T-cell (primary cell): ENCODE data around the gene CYFIP1. TPM values are rescaled to one million over a fixed set of nuclear protein-coding genes. Genes with fewer than 3 reads are reported as not detected.

ENCODE experiments used
- ATAC-seq, 4 experiments: fragments of 200-7000 bp in 3 of 4; fragments of 150-1000 bp in 1 of 4; cut with Tn5 transposase; replicated peaks in 1 of 4; 1 replicate in 3 of 4; 2 replicates in 1 of 4; pipeline ENCODE4 v1.10.0; 2021; ENCODE audit warnings: moderate library complexity in 3 of 4, mild to moderate bottlenecking in 2 of 4, moderate number of reproducible peaks in 1 of 4
- CTCF ChIA-PET, 2 donors: fragments of 300-600 bp; sonication (Branson Sonifier 250); formaldehyde crosslinking; loops; one replicate each; lab custom pipeline; 2022; ENCODE audit warnings: antibody characterized with exemption in 2 of 2; lab: Charles Lee
- POLR2A ChIA-PET, 2 donors: fragments of 300-600 bp; sonication (Branson Sonifier 250); formaldehyde crosslinking; loops; one replicate each; lab custom pipeline; 2022; ENCODE audit warnings: antibody characterized with exemption in 2 of 2; lab: Charles Lee
- DNase-seq, 35 experiments: peaks; one replicate each; pipeline versions ENCODE4 v3.0.0 to v3.0.0-alpha.2; 2013 to 2023
- H3K27ac ChIP-seq: one replicate; pipeline ENCODE4 v1.5.1; 2013; ENCODE audit warnings: low read length
- H3K27me3 ChIP-seq, 2 experiments: replicated peaks in 1 of 2; 1 replicate in 1 of 2; 2 replicates in 1 of 2; pipeline versions ENCODE4 v1.6.1 to v1.7.0; 2013; ENCODE audit warnings: low read length in 1 of 2, mixed read lengths in 1 of 2; ENCODE audit not compliant: control insufficient read depth in 2 of 2, insufficient read depth in 2 of 2; ENCODE audit errors: extremely low read depth in 1 of 2
- H3K36me3 ChIP-seq, 2 donors: 1 replicate in 1 of 2; 2 replicates in 1 of 2; pipeline versions ENCODE4 v1.6.1 to v1.7.0; 2013; ENCODE audit warnings: low read length in 1 of 2; ENCODE audit not compliant: control insufficient read depth in 2 of 2, insufficient read depth in 1 of 2; ENCODE audit errors: extremely low read depth in 1 of 2
- H3K4me1 ChIP-seq, 2 experiments: 1 replicate in 1 of 2; 2 replicates in 1 of 2; pipeline versions ENCODE4 v1.6.1 to v1.7.0; 2013; ENCODE audit warnings: low read length in 2 of 2, mixed read lengths in 1 of 2; ENCODE audit not compliant: insufficient read depth in 2 of 2, control insufficient read depth in 1 of 2; ENCODE audit errors: extremely low read depth in 1 of 2
- H3K4me3 ChIP-seq, 2 donors: 1 replicate in 1 of 2; 2 replicates in 1 of 2; pipeline versions ENCODE4 v1.5.1 to v1.7.0; 2013; ENCODE audit warnings: mild to moderate bottlenecking in 2 of 2, low read length in 1 of 2, moderate library complexity in 1 of 2; ENCODE audit not compliant: control insufficient read depth in 1 of 2; ENCODE audit errors: extremely low read depth in 1 of 2
- H3K9me3 ChIP-seq: 2 replicates; pipeline ENCODE4 v1.7.0; 2013
- H3K27ac Mint-ChIP-seq, 2 donors: one replicate each; pipeline ENCODE4 v1.8.0; 2020 to 2021; ENCODE audit warnings: mild to moderate bottlenecking in 2 of 2, mixed read lengths in 2 of 2
- H3K27me3 Mint-ChIP-seq, 2 donors: one replicate each; pipeline ENCODE4 v1.8.0; 2021 to 2022; ENCODE audit warnings: mixed read lengths in 2 of 2
- H3K36me3 Mint-ChIP-seq: one replicate; pipeline ENCODE4 v1.8.0; 2021; ENCODE audit warnings: mixed read lengths
- H3K4me1 Mint-ChIP-seq, 3 donors: one replicate each; pipeline ENCODE4 v1.8.0; 2020 to 2022; ENCODE audit warnings: mixed read lengths in 3 of 3, mild to moderate bottlenecking in 1 of 3
- H3K4me3 Mint-ChIP-seq, 3 donors: one replicate each; pipeline ENCODE4 v1.8.0; 2020 to 2022; ENCODE audit warnings: mild to moderate bottlenecking in 3 of 3, mixed read lengths in 3 of 3, moderate library complexity in 3 of 3
- H3K9me3 Mint-ChIP-seq, 3 donors: one replicate each; pipeline ENCODE4 v1.8.0; 2020 to 2022; ENCODE audit warnings: mixed read lengths in 3 of 3
- WGBS: methylation state at CpG from one replicate; pipeline ENCODE4 v1.1.5; 2013; ENCODE audit warnings: missing lambda C conversion rate; ENCODE audit not compliant: insufficient coverage; 5-methylcytosine and 5-hydroxymethylcytosine counted together
- total RNA-seq, 35 experiments: library from RNA in 6 of 35; stranded (reverse) in 6 of 35; fragments of 120-200 nt in 1 of 35; gene quantifications; one replicate each; pipeline versions ENCODE4 v1.2.1 to v1.2.4 and lab custom pipeline; 2013 to 2026

The CYFIP1 gene
- total RNA-seq, 5 donors from 2014 or later (not counting 1 experiment from before 2014, with no cell fraction given) = 3.8 to 10.2 (median 7.9) TPM

GRCh38 chr15:22866079-22866478 lies 114.1 kb downstream of the CYFIP1 start:
- no peak overlapping the region for H3K27ac Mint-ChIP-seq
- H3K9me3 ChIP-seq = no peaks in the 10 kb centered on the region
- no peaks in the 10 kb centered on the region for H3K4me1 ChIP-seq
- H3K27ac ChIP-seq = no peak overlapping the region
- H3K36me3 ChIP-seq = peaks cover 0 to 45% of the 10 kb centered on the region in 2 donors
- H3K4me1 Mint-ChIP-seq = peaks cover 5 to 11% (median 6%) of the 10 kb centered on the region in 3 donors
- H3K27me3 ChIP-seq = no peaks in the 10 kb centered on the region
- H3K27me3 Mint-ChIP-seq = no peaks in the 10 kb centered on the region
- POLR2A ChIA-PET = no interaction called here
- ATAC-seq (no peak), DNase-seq (no peak)
- peaks cover 57% of the 10 kb centered on the region for H3K36me3 Mint-ChIP-seq
- no peaks in the 10 kb centered on the region for H3K9me3 Mint-ChIP-seq
- H3K4me3 Mint-ChIP-seq = no peak overlapping the region
- 96% methylated on average over 5 of the region's 7 CpGs for WGBS
- H3K4me3 ChIP-seq = no peak overlapping the region
- CTCF ChIA-PET = interaction anchor here in 1 of 2 donors (0.6 kb wide), 1 partner anchor 75 kb away, joined by 3 read pairs; no protein-coding TSS in a partner anchor

GRCh38 chr15:22863356-22863755 lies 116.8 kb downstream of the CYFIP1 start:
- POLR2A ChIA-PET = no interaction called here
- H3K9me3 ChIP-seq = no peaks in the 10 kb centered on the region
- Mint-ChIP-seq H3K36me3 (peaks cover 62% of the 10 kb centered on the region), H3K9me3 (no peaks in the 10 kb centered on the region), H3K4me1 (peaks cover 6 to 11% (median 7%) of the 10 kb centered on the region in 3 donors), H3K4me3 (no peak overlapping the region), H3K27me3 (no peaks in the 10 kb centered on the region), H3K27ac (peak overlapping the region; percentile 28 to 39)
- no peak for DNase-seq
- H3K27me3 ChIP-seq = no peaks in the 10 kb centered on the region
- CTCF ChIA-PET = no interaction called here
- 100% methylated on average over 2 of the region's 3 CpGs for WGBS
- ATAC-seq = no peak
- peaks cover 7 to 52% of the 10 kb centered on the region in 2 donors for H3K36me3 ChIP-seq
- H3K4me1 ChIP-seq = no peaks in the 10 kb centered on the region
- H3K4me3 ChIP-seq = no peak overlapping the region
- H3K27ac ChIP-seq = no peak overlapping the region

- CTCF ChIA-PET = no interaction called here
- Mint-ChIP-seq H3K27ac (peak overlapping the region; percentile 19 to 46), H3K9me3 (no peaks in the 10 kb centered on the region), H3K36me3 (peaks cover 52% of the 10 kb centered on the region), H3K4me1 (peaks cover 6 to 11% (median 7%) of the 10 kb centered on the region in 3 donors), H3K27me3 (no peaks in the 10 kb centered on the region), H3K4me3 (no peak overlapping the region)
- ATAC-seq (no peak), DNase-seq (no peak)
- no peak overlapping the region for H3K4me3 ChIP-seq
- no peaks in the 10 kb centered on the region for H3K4me1 ChIP-seq
- no CpG with 5 or more reads among the region's 2 CpGs for WGBS
- no peak overlapping the region for H3K27ac ChIP-seq
- no peaks in the 10 kb centered on the region for H3K27me3 ChIP-seq
- no peaks in the 10 kb centered on the region for H3K9me3 ChIP-seq
- peaks cover 8 to 44% of the 10 kb centered on the region in 2 donors for H3K36me3 ChIP-seq
- POLR2A ChIA-PET = no interaction called here
These were observed 119.0 kb downstream of the CYFIP1 start for GRCh38 chr15:22861161-22861560.

GRCh38 chr15:22856659-22857058 lies 123.5 kb downstream of the CYFIP1 start:
- DNase-seq (no peak), ATAC-seq (no peak)
- H3K27me3 ChIP-seq = no peaks in the 10 kb centered on the region
- no peak overlapping the region for H3K4me3 ChIP-seq
- H3K36me3 ChIP-seq = peaks cover 11 to 53% of the 10 kb centered on the region in 2 donors
- H3K27ac ChIP-seq = no peak overlapping the region
- H3K4me1 Mint-ChIP-seq = peaks cover 2 to 6% (median 2%) of the 10 kb centered on the region in 3 donors
- no peak overlapping the region for H3K4me3 Mint-ChIP-seq
- H3K9me3 Mint-ChIP-seq = no peaks in the 10 kb centered on the region
- peaks cover 43% of the 10 kb centered on the region for H3K36me3 Mint-ChIP-seq
- no peaks in the 10 kb centered on the region for H3K4me1 ChIP-seq
- H3K27me3 Mint-ChIP-seq = no peaks in the 10 kb centered on the region
- CTCF ChIA-PET = no interaction called here
- peak overlapping the region in 1 of 2 donors; percentile 8 for H3K27ac Mint-ChIP-seq
- POLR2A ChIA-PET = no interaction called here
- WGBS = no CpG with 5 or more reads among the region's 1 CpG
- H3K9me3 ChIP-seq = no peaks in the 10 kb centered on the region

- Mint-ChIP-seq H3K4me3 (no peak overlapping the region), H3K36me3 (peaks cover 41% of the 10 kb centered on the region), H3K27me3 (no peaks in the 10 kb centered on the region), H3K9me3 (no peaks in the 10 kb centered on the region), H3K4me1 (peaks cover 2 to 6% (median 5%) of the 10 kb centered on the region in 3 donors), H3K27ac (no peak overlapping the region)
- 100% methylated on average over 1 of the region's 4 CpGs for WGBS
- H3K27ac ChIP-seq = no peak overlapping the region
- H3K36me3 ChIP-seq = peaks cover 11 to 54% of the 10 kb centered on the region in 2 donors
- ChIA-PET POLR2A (no interaction called here), CTCF (interaction anchor here in 1 of 2 donors (0.6 kb wide), 1 partner anchor 68 kb away, joined by 3 read pairs; no protein-coding TSS in a partner anchor)
- DNase-seq = no peak
- H3K27me3 ChIP-seq = no peaks in the 10 kb centered on the region
- no peaks in the 10 kb centered on the region for H3K4me1 ChIP-seq
- H3K4me3 ChIP-seq = no peak overlapping the region
- H3K9me3 ChIP-seq = no peaks in the 10 kb centered on the region
- ATAC-seq = no peak
These were observed 124.4 kb downstream of the CYFIP1 start for GRCh38 chr15:22855791-22856190.

- Mint-ChIP-seq H3K27me3 (no peaks in the 10 kb centered on the region), H3K9me3 (no peaks in the 10 kb centered on the region), H3K4me3 (no peak overlapping the region), H3K36me3 (peaks cover 36% of the 10 kb centered on the region), H3K4me1 (peaks cover 13 to 27% (median 21%) of the 10 kb centered on the region in 3 donors), H3K27ac (no peak overlapping the region)
- DNase-seq = no peak
- POLR2A ChIA-PET = no interaction called here
- H3K27ac ChIP-seq = no peak overlapping the region
- CTCF ChIA-PET = no interaction called here
- ATAC-seq = no peak
- H3K4me1 ChIP-seq = peaks cover 3% of the 10 kb centered on the region in 2 experiments
- H3K9me3 ChIP-seq = no peaks in the 10 kb centered on the region
- WGBS = 90% methylated on average over 1 of the region's 4 CpGs
- H3K4me3 ChIP-seq = no peak overlapping the region
- H3K36me3 ChIP-seq = peaks cover 3 to 64% of the 10 kb centered on the region in 2 donors
- no peaks in the 10 kb centered on the region for H3K27me3 ChIP-seq
These were observed 128.7 kb downstream of the CYFIP1 start for GRCh38 chr15:22851513-22851912.
